ENCODE data around the gene C17orf113.
A peak's percentile ranks its signal among the peaks of the same experiment; 100 is the strongest.
"Not testable (repeated sequence)": the region's sequence is repeated elsewhere in the genome, so short reads cannot be mapped to it uniquely, and the experiment has no call there.

C17orf113 gene

GRCh38 chr17:42017866-42018200 is 32.6 kb downstream of the C17orf113 start:
- H3F3A ChIP-seq (ENCODE audit: control insufficient read depth, insufficient read depth) = no peaks in the 10 kb centered on the region
- H3K27ac ChIP-seq (ENCODE audit: low read depth, low read length) = peak overlapping the region; percentile 62; the same call in 1 of the 2 replicates
- H3K9me3 ChIP-seq (ENCODE audit: control insufficient read depth, insufficient read depth, low read length) = no peaks in the 10 kb centered on the region
- peaks cover 35% of the 10 kb centered on the region for H3K4me1 ChIP-seq (ENCODE audit: control insufficient read depth, low read length)
- peak overlapping the region; percentile 96 for H3K4me2 ChIP-seq (ENCODE audit: low read length)
- no peaks in the 10 kb centered on the region for H3K27me3 ChIP-seq (ENCODE audit: control insufficient read depth, low read length)
- peak overlapping the region; percentile 93 for H3K4me3 ChIP-seq (ENCODE audit: low read length)
- H3K36me3 ChIP-seq (ENCODE audit: control insufficient read depth, low read length) = peaks cover 40% of the 10 kb centered on the region
- no peaks in the 10 kb centered on the region for H3K9me2 ChIP-seq (replicated peaks; ENCODE audit: control insufficient read depth, low read length)
- H4K20me1 ChIP-seq (ENCODE audit: control insufficient read depth, insufficient read depth, low read depth, low read length) = no peaks in the 10 kb centered on the region
- peaks cover 74% of the 10 kb centered on the region for H3K79me2 ChIP-seq (ENCODE audit: control insufficient read depth, low read length)
- TF ChIP-seq EZH2phosphoT487 (IDR thresholded peaks at IDR 0.05; ENCODE audit: borderline replicate concordance, low read length) = no peak
- no peak for TF ChIP-seq CTCF (IDR thresholded peaks at IDR 0.05; ENCODE audit: low read depth, low read length, poor library complexity, severe bottlenecking)

GRCh38 chr17:42016941-42017865 is 33.2 kb downstream of the C17orf113 start, which contains the start of gene DNAJC7:
TSS of gene DNAJC7 (minus strand) at chr17:42017439. CDS start at chr17:42017416, 23 bp downstream.
- peak within 1 kb of the TSS; percentile 93 for H3K4me3 ChIP-seq (ENCODE audit: low read length)
- H3K9me3 ChIP-seq (ENCODE audit: control insufficient read depth, insufficient read depth, low read length) = no peaks in the 10 kb centered on the region
- H3K9me2 ChIP-seq (replicated peaks; ENCODE audit: control insufficient read depth, low read length) = no peaks in the 10 kb centered on the region
- peak within 1 kb of the TSS; percentile 96 for H3K4me2 ChIP-seq (ENCODE audit: low read length)
- no peaks in the 10 kb centered on the region for H4K20me1 ChIP-seq (ENCODE audit: control insufficient read depth, insufficient read depth, low read depth, low read length)
- H3K4me1 ChIP-seq (ENCODE audit: control insufficient read depth, low read length) = peaks cover 35% of the 10 kb centered on the region
- no peaks in the 10 kb centered on the region for H3K27me3 ChIP-seq (ENCODE audit: control insufficient read depth, low read length)
- peaks cover 80% of the 10 kb centered on the region for H3K79me2 ChIP-seq (ENCODE audit: control insufficient read depth, low read length)
- no peaks in the 10 kb centered on the region for H3F3A ChIP-seq (ENCODE audit: control insufficient read depth, insufficient read depth)
- peak within 1 kb of the TSS; percentile 62 for H3K27ac ChIP-seq (ENCODE audit: low read depth, low read length)
- peaks cover 35% of the 10 kb centered on the region for H3K36me3 ChIP-seq (ENCODE audit: control insufficient read depth, low read length)
- TF ChIP-seq CTCF (IDR thresholded peaks at IDR 0.05; ENCODE audit: low read depth, low read length, poor library complexity, severe bottlenecking) = no peak
- TF ChIP-seq EZH2phosphoT487 (IDR thresholded peaks at IDR 0.05; ENCODE audit: borderline replicate concordance, low read length) = no peak

- H3F3A ChIP-seq (ENCODE audit: control insufficient read depth, insufficient read depth) = no peaks in the 10 kb centered on the region
- peaks cover 85% of the 10 kb centered on the region for H3K79me2 ChIP-seq (ENCODE audit: control insufficient read depth, low read length)
- peaks cover 40% of the 10 kb centered on the region for H3K36me3 ChIP-seq (ENCODE audit: control insufficient read depth, low read length)
- H3K4me3 ChIP-seq (ENCODE audit: low read length) = peak overlapping the region; percentile 93
- H3K9me2 ChIP-seq (replicated peaks; ENCODE audit: control insufficient read depth, low read length) = no peaks in the 10 kb centered on the region
- no peaks in the 10 kb centered on the region for H4K20me1 ChIP-seq (ENCODE audit: control insufficient read depth, insufficient read depth, low read depth, low read length)
- H3K27ac ChIP-seq (ENCODE audit: low read depth, low read length) = peak overlapping the region; percentile 62
- H3K4me1 ChIP-seq (ENCODE audit: control insufficient read depth, low read length) = peaks cover 35% of the 10 kb centered on the region
- TF ChIP-seq EZH2phosphoT487 (IDR thresholded peaks at IDR 0.05; ENCODE audit: borderline replicate concordance, low read length) = no peak
- TF ChIP-seq CTCF (IDR thresholded peaks at IDR 0.05; ENCODE audit: low read depth, low read length, poor library complexity, severe bottlenecking) = no peak
- H3K4me2 ChIP-seq (ENCODE audit: low read length) = peak overlapping the region; percentile 96
- H3K9me3 ChIP-seq (ENCODE audit: control insufficient read depth, insufficient read depth, low read length) = no peaks in the 10 kb centered on the region
- H3K27me3 ChIP-seq (ENCODE audit: control insufficient read depth, low read length) = no peaks in the 10 kb centered on the region
Measured at GRCh38 chr17:42016411-42016831, 34.0 kb downstream of the C17orf113 start.

- H3K9me2 ChIP-seq (replicated peaks; ENCODE audit: control insufficient read depth, low read length); H4K20me1 ChIP-seq (ENCODE audit: control insufficient read depth, insufficient read depth, low read depth, low read length); H3K9me3 ChIP-seq (ENCODE audit: control insufficient read depth, insufficient read depth, low read length); H3K27ac ChIP-seq (ENCODE audit: low read depth, low read length); H3K4me2 ChIP-seq (ENCODE audit: low read length); H3K27me3 ChIP-seq (ENCODE audit: control insufficient read depth, low read length); H3K4me3 ChIP-seq (ENCODE audit: low read length); H3F3A ChIP-seq (ENCODE audit: control insufficient read depth, insufficient read depth): not testable (repeated sequence)
- Histone ChIP-seq H3K4me1 (ENCODE audit: control insufficient read depth, low read length) (peaks cover 21% of the 10 kb centered on the region), H3K36me3 (ENCODE audit: control insufficient read depth, low read length) (peaks cover 50% of the 10 kb centered on the region), H3K79me2 (ENCODE audit: control insufficient read depth, low read length) (peaks cover 97% of the 10 kb centered on the region)
Measured at GRCh38 chr17:42013740-42014139, 36.7 kb downstream of the C17orf113 start.

GRCh38 chr17:42012363-42012762 is 38.0 kb downstream of the C17orf113 start:
- not testable (repeated sequence) for H3K9me2 ChIP-seq (replicated peaks; ENCODE audit: control insufficient read depth, low read length); H3F3A ChIP-seq (ENCODE audit: control insufficient read depth, insufficient read depth); H3K4me3 ChIP-seq (ENCODE audit: low read length); H3K27ac ChIP-seq (ENCODE audit: low read depth, low read length); H4K20me1 ChIP-seq (ENCODE audit: control insufficient read depth, insufficient read depth, low read depth, low read length); H3K9me3 ChIP-seq (ENCODE audit: control insufficient read depth, insufficient read depth, low read length); H3K27me3 ChIP-seq (ENCODE audit: control insufficient read depth, low read length); H3K4me2 ChIP-seq (ENCODE audit: low read length)
- Histone ChIP-seq H3K79me2 (ENCODE audit: control insufficient read depth, low read length) (peaks cover 99% of the 10 kb centered on the region), H3K4me1 (ENCODE audit: control insufficient read depth, low read length) (peaks cover 14% of the 10 kb centered on the region), H3K36me3 (ENCODE audit: control insufficient read depth, low read length) (peaks cover 50% of the 10 kb centered on the region)

Data from DOHH2 (cell line).